Endometrial microvascular endothelial cells (primary cell): ENCODE results near the gene SPEF2. TPM values are rescaled to one million over a fixed set of nuclear protein-coding genes. Genes with fewer than 3 reads are reported as not detected.
"Not testable (repeated sequence)": the region's sequence is repeated elsewhere in the genome, so short reads cannot be mapped to it uniquely, and the experiment has no call there.

Experiments
- in situ Hi-C: cut with HindIII; loops from 2 replicates; pipeline ENCODE4 v1.10.0; 2017; ENCODE audit warnings: low sequenced_read_pairs, low pct_unique_long_range_greater_than_20kb; ENCODE audit errors: inconsistent ontology term
- total RNA-seq: library from RNA; depleted of rRNA; stranded (reverse); fragments of >200 nt; gene quantifications from one replicate; pipeline ENCODE4 v1.2.3, GENCODE V29; 2015; ENCODE audit errors: inconsistent ontology term

SPEF2 gene
- total RNA-seq, 1 donor from 2014 or later: 0.09 TPM

GRCh38 chr5:35835796-35836742, 218.4 kb downstream of the SPEF2 start:
- in situ Hi-C loops: no loop called here

GRCh38 chr5:35838370-35839042, 220.8 kb downstream of the SPEF2 start:
- in situ Hi-C loops: no loop called here

- in situ Hi-C loops: no loop called here
Measured at GRCh38 chr5:35842856-35843255, 225.2 kb downstream of the SPEF2 start.

GRCh38 chr5:35845508-35845907, 227.8 kb downstream of the SPEF2 start:
- in situ Hi-C loops: not testable (repeated sequence)

- in situ Hi-C loops: no loop called here
Measured at GRCh38 chr5:35847491-35847890, 229.8 kb downstream of the SPEF2 start.

- in situ Hi-C loops: no loop called here
Measured at GRCh38 chr5:35847961-35848360, 230.3 kb downstream of the SPEF2 start.

GRCh38 chr5:35849860-35850259, 232.2 kb downstream of the SPEF2 start:
- in situ Hi-C loops: no loop called here

GRCh38 chr5:35850967-35851680, 233.5 kb downstream of the SPEF2 start:
- in situ Hi-C loops: no loop called here

- in situ Hi-C loops: no loop called here
Measured at GRCh38 chr5:35852084-35852734, 234.5 kb downstream of the SPEF2 start.

GRCh38 chr5:35852773-35853172, 235.1 kb downstream of the SPEF2 start:
- in situ Hi-C loops: no loop called here

- in situ Hi-C loops: no loop called here
Measured at GRCh38 chr5:35853631-35854030, 236.0 kb downstream of the SPEF2 start.

GRCh38 chr5:35854248-35854647, 236.6 kb downstream of the SPEF2 start:
- in situ Hi-C loops: no loop called here

GRCh38 chr5:35855187-35855586, 237.5 kb downstream of the SPEF2 start:
- in situ Hi-C loops: no loop called here

- in situ Hi-C loops: not testable (repeated sequence)
Measured at GRCh38 chr5:35856186-35856764, 238.6 kb downstream of the SPEF2 start.

GRCh38 chr5:35856765-35857351, 239.2 kb downstream of the SPEF2 start, which contains the start of gene IL7R:
IL7R (plus strand) TSS chr5:35856891; CDS start chr5:35856978, 87 bp downstream.
- in situ Hi-C loops: no loop called here

- in situ Hi-C loops: no loop called here
Measured at GRCh38 chr5:35857606-35858205, 240.0 kb downstream of the SPEF2 start.

GRCh38 chr5:35859101-35859661, 241.5 kb downstream of the SPEF2 start:
- in situ Hi-C loops: no loop called here

GRCh38 chr5:35860686-35861085, 243.0 kb downstream of the SPEF2 start:
- in situ Hi-C loops: no loop called here
